Stimulated activated CD4-positive, alpha-beta T cell treated with anti-CD3 and anti-CD28 coated beads, Interleukin-2, amount 100 ng/mL, for 4 hours (primary cell): ENCODE data around the gene PPP1R13L.
"Not testable (repeated sequence)": the region's sequence is repeated elsewhere in the genome, so short reads cannot be mapped to it uniquely, and the experiment has no call there.

ENCODE experiments used
- DNase-seq: peaks from one replicate; pipeline ENCODE4 v3.0.0-alpha.2; 2020; ENCODE audit warnings: low read depth

Gene PPP1R13L

GRCh38 chr19:45404557-45405434, at the start of gene PPP1R13L:
PPP1R13L (minus strand) TSS chr19:45405069; CDS start chr19:45398318, 6,751 bp downstream.
- peak; percentile 31 for DNase-seq

- no peak for DNase-seq
These were observed 47.0 kb upstream of the PPP1R13L start for GRCh38 chr19:45451850-45452387.

GRCh38 chr19:45451131-45451849, 46.4 kb upstream of the PPP1R13L start:
- DNase-seq: no peak

- no peak for DNase-seq
These were observed 45.1 kb upstream of the PPP1R13L start for GRCh38 chr19:45450012-45450333.

- DNase-seq: no peak
These were observed 44.0 kb upstream of the PPP1R13L start for GRCh38 chr19:45448887-45449299.

GRCh38 chr19:45448425-45448756, 43.5 kb upstream of the PPP1R13L start:
- no peak for DNase-seq

- DNase-seq: no peak
These were observed 42.1 kb upstream of the PPP1R13L start for GRCh38 chr19:45446944-45447343.

GRCh38 chr19:45446295-45446694, 41.4 kb upstream of the PPP1R13L start:
- no peak for DNase-seq

GRCh38 chr19:45445139-45445538, 40.3 kb upstream of the PPP1R13L start:
- DNase-seq: no peak

- DNase-seq: peak; percentile 65
These were observed 39.6 kb upstream of the PPP1R13L start for GRCh38 chr19:45444318-45445041.

GRCh38 chr19:45443462-45444317, 38.8 kb upstream of the PPP1R13L start:
- DNase-seq: no peak

GRCh38 chr19:45442778-45443461, 38.1 kb upstream of the PPP1R13L start:
- no peak for DNase-seq

- no peak for DNase-seq
These were observed 37.5 kb upstream of the PPP1R13L start for GRCh38 chr19:45442408-45442777.

- no peak for DNase-seq
These were observed 36.2 kb upstream of the PPP1R13L start for GRCh38 chr19:45440873-45441654.

GRCh38 chr19:45440259-45440638, 35.4 kb upstream of the PPP1R13L start:
- DNase-seq: no peak

- DNase-seq: peak; percentile 73
These were observed 34.8 kb upstream of the PPP1R13L start for GRCh38 chr19:45439569-45440258.

- DNase-seq: no peak
These were observed 34.3 kb upstream of the PPP1R13L start for GRCh38 chr19:45439190-45439568.

- DNase-seq: no peak
These were observed 32.5 kb upstream of the PPP1R13L start for GRCh38 chr19:45437328-45437727.

GRCh38 chr19:45432543-45432942, 27.7 kb upstream of the PPP1R13L start:
- DNase-seq: not testable (repeated sequence)

- not testable (repeated sequence) for DNase-seq
These were observed 26.1 kb upstream of the PPP1R13L start for GRCh38 chr19:45431008-45431407.
